SK-N-SH treated with all-trans-retinoic acid at 6 μM for 48 hours (cell line): Measurements from ENCODE around the gene HRH2.

ENCODE experiments used
- GLIS3 ChIP-seq: fragments of 250-450 bp; sonication (Bioruptor Pico); IDR thresholded peaks from 2 replicates; pipeline ENCODE4 v1.5.0; 2020; ENCODE audit warnings: mild to moderate bottlenecking, moderate library complexity
- ZFP3 ChIP-seq: fragments of 250-450 bp; sonication (Bioruptor Pico); IDR thresholded peaks from 2 replicates; pipeline ENCODE4 v1.5.0; 2020; ENCODE audit warnings: mild to moderate bottlenecking, moderate library complexity
- ZFP30 ChIP-seq: fragments of 450-650 bp; formaldehyde crosslinking; IDR thresholded peaks from 2 replicates; pipeline ENCODE4 v1.5.0; 2022; ENCODE audit warnings: mild to moderate bottlenecking, moderate library complexity
- TF ChIP-seq, protein P1 (sequence below): fragments of 250-450 bp; sonication (Bioruptor Pico); IDR thresholded peaks from 2 replicates; pipeline ENCODE4 v1.5.1; 2020; ENCODE audit warnings: low read depth, mild to moderate bottlenecking, moderate library complexity

DNA sequence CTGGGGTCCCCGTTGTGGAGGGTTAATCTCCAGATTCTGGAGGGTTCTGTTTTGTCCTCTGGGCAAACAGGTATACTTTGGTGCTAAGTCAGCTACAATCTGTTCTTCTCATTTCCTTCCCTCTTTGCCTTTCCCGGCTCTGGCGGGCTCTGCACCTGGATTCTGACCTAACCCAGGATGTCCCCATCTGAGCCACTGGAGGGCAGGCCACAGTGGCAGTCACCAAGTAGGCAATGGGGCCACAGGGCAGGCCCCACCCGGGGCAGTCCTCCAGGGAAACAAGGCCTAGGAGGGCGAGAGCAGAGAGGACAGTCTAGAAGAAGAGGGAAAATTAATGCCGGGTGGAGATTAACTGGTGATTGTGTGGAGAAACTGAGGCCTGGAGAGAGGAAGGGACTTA is 40.4 kb upstream of the HRH2 start:
- TF ChIP-seq, protein P1, sequence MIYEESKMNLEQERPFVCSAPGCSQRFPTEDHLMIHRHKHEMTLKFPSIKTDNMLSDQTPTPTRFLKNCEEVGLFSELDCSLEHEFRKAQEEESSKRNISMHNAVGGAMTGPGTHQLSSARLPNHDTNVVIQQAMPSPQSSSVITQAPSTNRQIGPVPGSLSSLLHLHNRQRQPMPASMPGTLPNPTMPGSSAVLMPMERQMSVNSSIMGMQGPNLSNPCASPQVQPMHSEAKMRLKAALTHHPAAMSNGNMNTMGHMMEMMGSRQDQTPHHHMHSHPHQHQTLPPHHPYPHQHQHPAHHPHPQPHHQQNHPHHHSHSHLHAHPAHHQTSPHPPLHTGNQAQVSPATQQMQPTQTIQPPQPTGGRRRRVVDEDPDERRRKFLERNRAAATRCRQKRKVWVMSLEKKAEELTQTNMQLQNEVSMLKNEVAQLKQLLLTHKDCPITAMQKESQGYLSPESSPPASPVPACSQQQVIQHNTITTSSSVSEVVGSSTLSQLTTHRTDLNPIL, result no peak
- TF ChIP-seq ZFP3 (CRISPR knock-in tag) (no peak), ZFP30 (CRISPR knock-in tag) (no peak), GLIS3 (CRISPR knock-in tag) (no peak)
